C4-2B (cell line): ENCODE results near the gene INSYN1.

Experiments
- ZFX ChIP-seq: fragments of 450-650 bp; IDR thresholded peaks from 2 replicates; pipeline ENCODE4 v1.6.1; 2017
- TF ChIP-seq, protein P1 (sequence below): fragments of 450-650 bp; conservative IDR thresholded peaks from 2 replicates; pipeline ENCODE4 v1.5.1; 2017; ENCODE audit warnings: mild to moderate bottlenecking

DNA sequence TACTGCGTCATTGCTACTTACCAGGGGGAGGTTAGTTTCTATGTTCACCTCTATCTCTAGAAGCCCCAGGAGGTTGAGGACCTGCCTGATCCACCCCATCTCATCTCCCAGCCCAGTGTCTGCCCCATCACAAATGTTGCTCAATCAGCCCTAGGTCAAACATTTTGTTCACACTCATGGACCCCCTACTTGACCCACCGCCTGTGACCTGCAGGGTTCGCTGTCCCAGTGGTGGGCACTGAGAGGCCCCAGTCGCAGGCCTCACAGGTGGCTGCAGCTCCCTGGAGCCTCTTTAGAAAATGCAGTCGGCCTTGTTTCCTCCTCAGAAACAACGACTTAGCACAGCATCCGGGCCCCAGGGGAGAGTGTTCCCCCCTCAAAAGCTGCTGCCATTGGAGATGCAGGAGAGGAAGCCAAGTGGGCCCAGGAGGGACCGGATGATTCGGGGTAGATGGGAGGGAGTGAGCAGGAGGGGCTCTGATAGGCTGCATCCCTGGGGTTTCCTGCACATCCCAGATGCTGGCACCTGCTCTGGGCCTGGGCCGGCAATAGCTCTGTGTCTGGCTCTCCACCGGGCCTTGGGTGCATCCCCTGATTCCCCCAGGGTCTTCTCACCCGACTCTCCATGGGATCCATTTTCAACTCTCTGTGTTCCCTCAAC lies 18.4 kb upstream of the INSYN1 start:
- TF ChIP-seq, protein P1, sequence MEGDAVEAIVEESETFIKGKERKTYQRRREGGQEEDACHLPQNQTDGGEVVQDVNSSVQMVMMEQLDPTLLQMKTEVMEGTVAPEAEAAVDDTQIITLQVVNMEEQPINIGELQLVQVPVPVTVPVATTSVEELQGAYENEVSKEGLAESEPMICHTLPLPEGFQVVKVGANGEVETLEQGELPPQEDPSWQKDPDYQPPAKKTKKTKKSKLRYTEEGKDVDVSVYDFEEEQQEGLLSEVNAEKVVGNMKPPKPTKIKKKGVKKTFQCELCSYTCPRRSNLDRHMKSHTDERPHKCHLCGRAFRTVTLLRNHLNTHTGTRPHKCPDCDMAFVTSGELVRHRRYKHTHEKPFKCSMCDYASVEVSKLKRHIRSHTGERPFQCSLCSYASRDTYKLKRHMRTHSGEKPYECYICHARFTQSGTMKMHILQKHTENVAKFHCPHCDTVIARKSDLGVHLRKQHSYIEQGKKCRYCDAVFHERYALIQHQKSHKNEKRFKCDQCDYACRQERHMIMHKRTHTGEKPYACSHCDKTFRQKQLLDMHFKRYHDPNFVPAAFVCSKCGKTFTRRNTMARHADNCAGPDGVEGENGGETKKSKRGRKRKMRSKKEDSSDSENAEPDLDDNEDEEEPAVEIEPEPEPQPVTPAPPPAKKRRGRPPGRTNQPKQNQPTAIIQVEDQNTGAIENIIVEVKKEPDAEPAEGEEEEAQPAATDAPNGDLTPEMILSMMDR = no peak
- TF ChIP-seq ZFX = no peak
